Keratinocyte (primary cell): ENCODE data around the gene SYCN. TPM values are rescaled to one million over a fixed set of nuclear protein-coding genes. Genes with fewer than 3 reads are reported as not detected.

ENCODE experiments used
- DNase-seq: peaks from one replicate; pipeline ENCODE4 v3.0.0-alpha.2; 2011; ENCODE audit warnings: low read depth, missing footprints, low spot score
- FAIRE-seq: peaks from 2 replicates; lab custom pipeline; 2011; peaks lifted over from hg19 to GRCh38; lab: Jason Lieb, UNC
- H2AFZ ChIP-seq: 2 replicates; pipeline ENCODE4 v1.6.0; 2012; ENCODE audit warnings: low read length, control low read depth, inconsistent platforms; ENCODE audit not compliant: control insufficient read depth
- H3K27ac ChIP-seq: 2 replicates; pipeline ENCODE4 v1.5.1; 2011; ENCODE audit warnings: low read length; ENCODE audit not compliant: control insufficient read depth, insufficient read depth
- H3K27me3 ChIP-seq: 3 replicates; pipeline ENCODE4 v1.6.0; 2011; ENCODE audit warnings: low read length; ENCODE audit not compliant: control insufficient read depth, insufficient read depth; ENCODE audit errors: extremely low read depth
- H3K36me3 ChIP-seq, 2 experiments: 2 replicates in 1 of 2; 3 replicates in 1 of 2; pipeline ENCODE4 v1.5.1; 2011; ENCODE audit warnings: low read length in 2 of 2, mild to moderate bottlenecking in 1 of 2; ENCODE audit not compliant: control insufficient read depth in 2 of 2, insufficient read depth in 2 of 2; ENCODE audit errors: extremely low read depth in 1 of 2
- H3K4me1 ChIP-seq: 3 replicates; pipeline ENCODE4 v1.5.1; 2011; ENCODE audit warnings: low read length; ENCODE audit not compliant: control insufficient read depth, insufficient read depth; ENCODE audit errors: extremely low read depth
- H3K4me2 ChIP-seq: 3 replicates; pipeline ENCODE4 v1.6.0; 2011; ENCODE audit warnings: low read depth, low read length; ENCODE audit not compliant: control insufficient read depth, insufficient read depth; ENCODE audit errors: extremely low read depth
- H3K4me3 ChIP-seq, 3 experiments: fragments of 200-600 bp in 1 of 3; sonication (generic) in 1 of 3; 2 replicates in 2 of 3; 3 replicates in 1 of 3; pipeline ENCODE4 v1.5.1; 2011 to 2016; ENCODE audit warnings: low read length in 3 of 3, mild to moderate bottlenecking in 3 of 3, control low read depth in 2 of 3, inconsistent platforms in 1 of 3, low read depth in 1 of 3, mixed read lengths in 1 of 3, mixed run types in 1 of 3, moderate library complexity in 1 of 3; ENCODE audit not compliant: control insufficient read depth in 2 of 3, insufficient read depth in 2 of 3; ENCODE audit errors: extremely low read depth in 1 of 3
- H3K79me2 ChIP-seq: 2 replicates; pipeline ENCODE4 v1.6.0; 2012; ENCODE audit warnings: low read length; ENCODE audit not compliant: control insufficient read depth, insufficient read depth
- H3K9ac ChIP-seq: 3 replicates; pipeline ENCODE4 v1.6.0; 2011; ENCODE audit warnings: low read length; ENCODE audit not compliant: control insufficient read depth, insufficient read depth; ENCODE audit errors: extremely low read depth
- H3K9me1 ChIP-seq: 3 replicates; pipeline ENCODE4 v1.6.0; 2011; ENCODE audit warnings: low read length; ENCODE audit not compliant: control insufficient read depth, insufficient read depth; ENCODE audit errors: extremely low read depth
- H3K9me3 ChIP-seq: 2 replicates; pipeline ENCODE4 v1.5.1; 2012; ENCODE audit warnings: low read depth, low read length; ENCODE audit not compliant: control insufficient read depth
- H4K20me1 ChIP-seq: 3 replicates; pipeline ENCODE4 v1.6.0; 2011; ENCODE audit warnings: low read length; ENCODE audit not compliant: control insufficient read depth, insufficient read depth; ENCODE audit errors: extremely low read depth
- EZH2 ChIP-seq: IDR thresholded peaks from one replicate; pipeline ENCODE4 v1.6.1; 2012; ENCODE audit warnings: inconsistent platforms, mild to moderate bottlenecking, low read length, moderate library complexity
- dilution Hi-C: fragments of 300-500 bp; cut with MboI; formaldehyde crosslinking; loops from one replicate; pipeline ENCODE4 v1.7.0; 2020; ENCODE audit warnings: low sequenced_read_pairs; ENCODE audit not compliant: extremely low pct_ligation_motif_present
- polyA plus RNA-seq, 5 experiments: library from polyadenylated mRNA; depleted of rRNA in 3 of 5; stranded (reverse) in 3 of 5; stranded (forward) in 1 of 5; unstranded in 1 of 5; fragments of >200 nt; gene quantifications; 1 replicate in 1 of 5; 2 replicates in 3 of 5; 3 replicates in 1 of 5; pipeline versions ENCODE4 v1.2.1 to v1.2.3, GENCODE V29; 2011 to 2012; ENCODE audit warnings: missing spikeins in 2 of 5, low read depth in 1 of 5, low replicate concordance in 1 of 5
- TF ChIP-seq, protein P1 (sequence below), 3 experiments: IDR thresholded peaks in 1 of 3; conservative IDR thresholded peaks in 1 of 3; optimal IDR thresholded peaks in 1 of 3; 2 replicates in 2 of 3; 3 replicates in 1 of 3; pipeline versions ENCODE3 to v1.5.1; 2011; ENCODE audit warnings: low read length in 3 of 3, mild to moderate bottlenecking in 3 of 3, moderate library complexity in 2 of 3, control low read depth in 1 of 3, inconsistent platforms in 1 of 3; ENCODE audit not compliant: insufficient read depth in 2 of 3; ENCODE audit errors: extremely low read depth in 1 of 3

The SYCN gene
- polyA plus RNA-seq, 1 donor (not counting 4 experiments of a cell fraction or from before 2014, with no cell fraction given), result not detected

DNA sequence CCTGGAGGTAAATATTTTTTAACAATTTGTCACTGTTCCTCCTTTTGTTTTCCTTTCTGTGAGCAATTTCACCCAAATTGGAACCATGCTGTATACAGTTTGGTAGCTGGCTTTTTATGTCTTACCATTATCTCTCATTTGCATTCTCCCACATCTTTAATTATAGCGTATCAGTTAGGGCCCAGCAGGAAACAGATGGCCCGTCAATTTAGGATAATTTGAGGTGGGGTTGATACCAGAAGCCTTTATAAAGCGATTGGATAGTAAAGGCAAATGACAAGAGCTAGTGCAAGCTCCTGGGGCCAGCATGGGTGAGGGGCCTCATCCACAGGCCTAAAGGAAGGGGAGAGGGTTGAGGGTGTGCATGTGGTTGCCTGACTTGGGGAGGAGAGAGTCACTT, 48.4 kb upstream of the SYCN start:
- Histone ChIP-seq H3K27me3 (peaks cover 16% of the 10 kb centered on the region), H3K79me2 (no peaks in the 10 kb centered on the region), H2AFZ (no peak overlapping the region), H3K36me3 (no peaks in the 10 kb centered on the region), H3K9me3 (no peaks in the 10 kb centered on the region), H3K4me1 (no peaks in the 10 kb centered on the region), H3K4me3 (no peak overlapping the region), H3K9ac (no peak overlapping the region), H3K9me1 (no peaks in the 10 kb centered on the region), H3K4me2 (no peak overlapping the region), H4K20me1 (no peaks in the 10 kb centered on the region), H3K27ac (no peak overlapping the region)
- DNase-seq, result no peak
- FAIRE-seq, result no peak
- TF ChIP-seq, protein P1, sequence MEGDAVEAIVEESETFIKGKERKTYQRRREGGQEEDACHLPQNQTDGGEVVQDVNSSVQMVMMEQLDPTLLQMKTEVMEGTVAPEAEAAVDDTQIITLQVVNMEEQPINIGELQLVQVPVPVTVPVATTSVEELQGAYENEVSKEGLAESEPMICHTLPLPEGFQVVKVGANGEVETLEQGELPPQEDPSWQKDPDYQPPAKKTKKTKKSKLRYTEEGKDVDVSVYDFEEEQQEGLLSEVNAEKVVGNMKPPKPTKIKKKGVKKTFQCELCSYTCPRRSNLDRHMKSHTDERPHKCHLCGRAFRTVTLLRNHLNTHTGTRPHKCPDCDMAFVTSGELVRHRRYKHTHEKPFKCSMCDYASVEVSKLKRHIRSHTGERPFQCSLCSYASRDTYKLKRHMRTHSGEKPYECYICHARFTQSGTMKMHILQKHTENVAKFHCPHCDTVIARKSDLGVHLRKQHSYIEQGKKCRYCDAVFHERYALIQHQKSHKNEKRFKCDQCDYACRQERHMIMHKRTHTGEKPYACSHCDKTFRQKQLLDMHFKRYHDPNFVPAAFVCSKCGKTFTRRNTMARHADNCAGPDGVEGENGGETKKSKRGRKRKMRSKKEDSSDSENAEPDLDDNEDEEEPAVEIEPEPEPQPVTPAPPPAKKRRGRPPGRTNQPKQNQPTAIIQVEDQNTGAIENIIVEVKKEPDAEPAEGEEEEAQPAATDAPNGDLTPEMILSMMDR (optimal IDR thresholded peaks at IDR 0.05 in 1 of 3, IDR thresholded peaks at IDR 0.05 in 1 of 3, conservative IDR thresholded peaks at IDR 0.05 in 1 of 3; ENCODE audit: extremely low read depth in 1 of 3, insufficient read depth in 2 of 3, low read length in 3 of 3), result no peak
- no peak for TF ChIP-seq EZH2
- dilution Hi-C loops, result no loop called here

DNA sequence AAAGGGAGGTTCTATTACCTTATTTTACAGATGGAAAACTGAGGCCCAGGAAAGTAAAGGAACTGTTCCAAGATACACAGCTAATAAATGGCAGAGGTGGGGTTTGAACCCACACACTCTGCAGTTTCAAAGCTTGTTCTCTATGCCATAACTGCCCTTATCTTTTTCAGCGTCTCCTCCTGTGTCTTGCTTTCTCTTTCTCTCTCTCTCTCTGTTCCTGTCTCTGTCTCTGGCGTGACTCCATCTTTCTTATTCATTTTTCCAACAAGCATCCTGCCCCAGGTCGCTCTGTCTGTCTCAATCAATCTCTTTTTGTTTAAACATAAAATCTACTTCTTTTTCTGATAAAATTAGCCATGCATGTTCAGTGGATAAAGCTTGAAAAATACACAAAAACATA, 47.8 kb upstream of the SYCN start:
- no peaks in the 10 kb centered on the region for H3K9me3 ChIP-seq
- TF ChIP-seq, protein P1 (optimal IDR thresholded peaks at IDR 0.05 in 1 of 3, IDR thresholded peaks at IDR 0.05 in 1 of 3, conservative IDR thresholded peaks at IDR 0.05 in 1 of 3; ENCODE audit: extremely low read depth in 1 of 3, insufficient read depth in 2 of 3, low read length in 3 of 3), result no peak
- TF ChIP-seq EZH2, result no peak
- no peak for FAIRE-seq

More for the DNA sequence above, 47.8 kb upstream of the SYCN start:
- Histone ChIP-seq H4K20me1 (no peaks in the 10 kb centered on the region), H3K27me3 (peaks cover 22% of the 10 kb centered on the region), H3K9me1 (no peaks in the 10 kb centered on the region), H3K4me3 (no peak overlapping the region), H2AFZ (no peak overlapping the region), H3K9ac (no peak overlapping the region), H3K79me2 (no peaks in the 10 kb centered on the region), H3K4me2 (no peak overlapping the region), H3K27ac (no peak overlapping the region), H3K36me3 (no peaks in the 10 kb centered on the region), H3K4me1 (peaks cover 3% of the 10 kb centered on the region)
- no peak for DNase-seq
- dilution Hi-C loops, result no loop called here
